Endothelial cell of umbilical vein (primary cell): ENCODE measurements around the gene OMD. TPM values are rescaled to one million over a fixed set of nuclear protein-coding genes. Genes with fewer than 3 reads are reported as not detected.

Source experiments
- BruUV-seq: library from RNA; stranded (reverse); fragments of 400-500 nt; replicated peaks from 2 replicates; lab custom pipeline; 2021; lab: Mats Ljungman, UMichigan
- CTCF ChIA-PET: fragments of 300-600, 350-600 bp; sonication (Branson Sonifier 250); formaldehyde crosslinking; loops from one replicate; lab custom pipeline; 2021; ENCODE audit warnings: antibody characterized with exemption, inconsistent platforms; lab: Charles Lee
- POLR2A ChIA-PET: fragments of 300-600, 350-600 bp; sonication (Branson Sonifier 250); formaldehyde crosslinking; loops from one replicate; lab custom pipeline; 2021; ENCODE audit warnings: antibody characterized with exemption, inconsistent platforms; lab: Charles Lee
- DNase-seq: peaks from one replicate; pipeline ENCODE4 v3.0.0-alpha.2; 2011; ENCODE audit warnings: low read depth, low spot score
- FAIRE-seq: peaks from 2 replicates; lab custom pipeline; 2011; peaks lifted over from hg19 to GRCh38; lab: Jason Lieb, UNC
- H2AFZ ChIP-seq: 2 replicates; pipeline ENCODE4 v1.6.0; 2012; ENCODE audit warnings: low read depth, low read length, control low read depth, inconsistent platforms
- H3K27ac ChIP-seq: 2 replicates; pipeline ENCODE4 v1.5.1; 2011; ENCODE audit warnings: low read depth, mild to moderate bottlenecking, control low read depth, low read length, moderate library complexity; ENCODE audit not compliant: insufficient read depth
- H3K27me3 ChIP-seq, 2 experiments: 2 replicates each; pipeline versions ENCODE4 v1.6.0 to v1.6.1; 2011; ENCODE audit warnings: low read length in 2 of 2, mixed read lengths in 1 of 2; ENCODE audit not compliant: control insufficient read depth in 2 of 2, insufficient read depth in 2 of 2
- H3K36me3 ChIP-seq, 2 experiments: 2 replicates in 1 of 2; 3 replicates in 1 of 2; pipeline ENCODE4 v1.5.1; 2011; ENCODE audit warnings: low read length in 2 of 2, mild to moderate bottlenecking in 1 of 2, moderate library complexity in 1 of 2; ENCODE audit not compliant: control insufficient read depth in 2 of 2, insufficient read depth in 2 of 2; ENCODE audit errors: extremely low read depth in 1 of 2
- H3K4me1 ChIP-seq: 3 replicates; pipeline ENCODE4 v1.5.1; 2011; ENCODE audit warnings: mild to moderate bottlenecking, low read length; ENCODE audit not compliant: control insufficient read depth, insufficient read depth; ENCODE audit errors: extremely low read depth
- H3K4me2 ChIP-seq: 2 replicates; pipeline ENCODE4 v1.6.1; 2011; ENCODE audit warnings: low read length, control low read depth, mixed read lengths; ENCODE audit not compliant: insufficient read depth
- H3K4me3 ChIP-seq, 3 experiments: fragments of 200-600 bp in 1 of 3; sonication (generic), shearing (Covaris generic) in 1 of 3; replicated peaks in 1 of 3; 2 replicates each; pipeline ENCODE4 v1.5.1; 2011 to 2016; ENCODE audit warnings: control low read depth in 3 of 3, low read length in 3 of 3, mild to moderate bottlenecking in 2 of 3, inconsistent platforms in 1 of 3, low read depth in 1 of 3, moderate library complexity in 1 of 3; ENCODE audit not compliant: insufficient read depth in 1 of 3
- H3K79me2 ChIP-seq: 2 replicates; pipeline ENCODE4 v1.6.0; 2012; ENCODE audit warnings: low read length, inconsistent platforms; ENCODE audit not compliant: control insufficient read depth, insufficient read depth
- H3K9ac ChIP-seq: replicated peaks from 2 replicates; pipeline ENCODE3; 2011; ENCODE audit warnings: low read length, control low read depth; ENCODE audit not compliant: insufficient read depth; ENCODE audit errors: extremely low read depth
- H3K9me1 ChIP-seq: replicated peaks from 3 replicates; pipeline ENCODE4 v1.6.0; 2011; ENCODE audit warnings: mild to moderate bottlenecking, low read length; ENCODE audit not compliant: control insufficient read depth, insufficient read depth; ENCODE audit errors: extremely low read depth
- H3K9me3 ChIP-seq: replicated peaks from 2 replicates; pipeline ENCODE4 v1.5.1; 2012; ENCODE audit warnings: low read length, inconsistent platforms; ENCODE audit not compliant: control insufficient read depth, insufficient read depth
- H4K20me1 ChIP-seq: replicated peaks from 2 replicates; pipeline ENCODE3; 2011; ENCODE audit warnings: mild to moderate bottlenecking, low read length; ENCODE audit not compliant: control insufficient read depth, insufficient read depth; ENCODE audit errors: extremely low read depth
- EZH2 ChIP-seq: IDR thresholded peaks from 2 replicates; pipeline ENCODE4 v1.6.1; 2012; ENCODE audit warnings: borderline replicate concordance, low read depth, mild to moderate bottlenecking, moderate library complexity, low read length, inconsistent platforms; ENCODE audit not compliant: severe bottlenecking
- FOS ChIP-seq: IDR thresholded peaks from 2 replicates; pipeline ENCODE4 v1.6.1; 2011; ENCODE audit warnings: mild to moderate bottlenecking, low read length, moderate library complexity, borderline replicate concordance; ENCODE audit not compliant: insufficient read depth
- GATA2 ChIP-seq: IDR thresholded peaks from 2 replicates; pipeline ENCODE4 v1.7.0; 2011; ENCODE audit warnings: low read depth, mild to moderate bottlenecking, moderate library complexity, mixed read lengths, low read length; ENCODE audit not compliant: insufficient read length, insufficient read depth
- JUN ChIP-seq: IDR thresholded peaks from 2 replicates; pipeline ENCODE4 v1.6.1; 2011; ENCODE audit warnings: borderline replicate concordance, low read depth; ENCODE audit not compliant: insufficient read length, insufficient read depth
- MYC ChIP-seq: IDR thresholded peaks from one replicate; pipeline ENCODE4 v1.6.1; 2011; ENCODE audit warnings: mild to moderate bottlenecking, low read depth, low read length
- POLR2A ChIP-seq: IDR thresholded peaks from 2 replicates; pipeline ENCODE4 v1.6.1; 2012; ENCODE audit warnings: low read depth, mild to moderate bottlenecking, control low read depth, low read length
- POLR2AphosphoS5 ChIP-seq: IDR thresholded peaks from 2 replicates; pipeline ENCODE4 v1.6.1; 2012; ENCODE audit warnings: low read depth, mild to moderate bottlenecking, control low read depth, low read length, moderate library complexity; ENCODE audit not compliant: insufficient read depth
- dilution Hi-C: fragments of 300-500 bp; cut with MboI; formaldehyde crosslinking; loops from one replicate; pipeline ENCODE4 v1.15.0; 2019; ENCODE audit warnings: low sequenced_read_pairs; ENCODE audit not compliant: extremely low pct_ligation_motif_present
- intact Hi-C: fragments of 100-400 bp; cut with micrococcal nuclease; formaldehyde crosslinking; loops from one replicate; pipeline ENCODE4 v1.10.0; 2022
- polyA plus RNA-seq, 4 experiments: library from polyadenylated mRNA; depleted of rRNA in 3 of 4; stranded (reverse) in 3 of 4; unstranded in 1 of 4; fragments of >200 nt; gene quantifications; 2 replicates each; pipeline versions ENCODE4 v1.2.1 to v1.2.3, GENCODE V29; 2011 to 2012; ENCODE audit warnings: missing spikeins in 1 of 4
- total RNA-seq: library from RNA; stranded (reverse); gene quantifications from 2 replicates; pipeline ENCODE4 v1.2.3, GENCODE V29; 2021
- TF ChIP-seq, protein P1 (sequence below), 2 donors: IDR thresholded peaks; 1 replicate in 1 of 2; 2 replicates in 1 of 2; pipeline ENCODE4 v1.5.1; 2011; ENCODE audit warnings: low read length in 2 of 2, mild to moderate bottlenecking in 2 of 2, moderate library complexity in 2 of 2, control low read depth in 1 of 2, inconsistent platforms in 1 of 2, low read depth in 1 of 2; ENCODE audit not compliant: insufficient read depth in 1 of 2; ENCODE audit errors: extremely low read depth in 1 of 2
- TF ChIP-seq, protein P2 (sequence below): IDR thresholded peaks from 2 replicates; pipeline ENCODE4 v1.6.1; 2011; ENCODE audit not compliant: insufficient read depth, insufficient read length

Gene OMD
- total and polyA plus RNA-seq, 2 donors (not counting 3 experiments of a cell fraction or from before 2014, with no cell fraction given), result not detected

DNA sequence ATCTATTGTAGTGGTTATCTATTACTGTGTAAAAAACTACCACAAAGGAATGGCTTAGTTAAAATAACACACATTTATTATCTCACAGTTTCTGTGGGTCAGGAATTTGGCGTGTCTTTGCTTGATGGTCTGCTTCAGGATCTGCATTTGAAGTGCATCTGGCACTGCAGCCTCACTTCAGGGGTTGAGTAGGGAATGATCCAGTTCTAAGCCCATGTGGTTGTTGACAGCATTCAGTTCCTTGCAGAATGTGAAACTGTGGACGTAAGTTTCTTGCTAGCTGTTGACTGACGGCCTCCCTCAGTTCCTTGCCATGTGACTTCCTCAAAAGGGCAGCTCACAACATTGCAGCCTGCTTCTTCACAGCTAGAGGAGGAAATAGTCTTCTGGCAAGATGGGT is 17.8 kb downstream of the OMD start:
- TF ChIP-seq GATA2 (no peak), EZH2 (no peak), POLR2AphosphoS5 (no peak), JUN (no peak), FOS (no peak), POLR2A (no peak), MYC (no peak)
- TF ChIP-seq, protein P1, sequence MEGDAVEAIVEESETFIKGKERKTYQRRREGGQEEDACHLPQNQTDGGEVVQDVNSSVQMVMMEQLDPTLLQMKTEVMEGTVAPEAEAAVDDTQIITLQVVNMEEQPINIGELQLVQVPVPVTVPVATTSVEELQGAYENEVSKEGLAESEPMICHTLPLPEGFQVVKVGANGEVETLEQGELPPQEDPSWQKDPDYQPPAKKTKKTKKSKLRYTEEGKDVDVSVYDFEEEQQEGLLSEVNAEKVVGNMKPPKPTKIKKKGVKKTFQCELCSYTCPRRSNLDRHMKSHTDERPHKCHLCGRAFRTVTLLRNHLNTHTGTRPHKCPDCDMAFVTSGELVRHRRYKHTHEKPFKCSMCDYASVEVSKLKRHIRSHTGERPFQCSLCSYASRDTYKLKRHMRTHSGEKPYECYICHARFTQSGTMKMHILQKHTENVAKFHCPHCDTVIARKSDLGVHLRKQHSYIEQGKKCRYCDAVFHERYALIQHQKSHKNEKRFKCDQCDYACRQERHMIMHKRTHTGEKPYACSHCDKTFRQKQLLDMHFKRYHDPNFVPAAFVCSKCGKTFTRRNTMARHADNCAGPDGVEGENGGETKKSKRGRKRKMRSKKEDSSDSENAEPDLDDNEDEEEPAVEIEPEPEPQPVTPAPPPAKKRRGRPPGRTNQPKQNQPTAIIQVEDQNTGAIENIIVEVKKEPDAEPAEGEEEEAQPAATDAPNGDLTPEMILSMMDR (IDR thresholded peaks at IDR 0.05; ENCODE audit: extremely low read depth in 1 of 2, insufficient read depth in 1 of 2, low read depth in 1 of 2, low read length in 2 of 2), result no peak
- TF ChIP-seq, protein P2, sequence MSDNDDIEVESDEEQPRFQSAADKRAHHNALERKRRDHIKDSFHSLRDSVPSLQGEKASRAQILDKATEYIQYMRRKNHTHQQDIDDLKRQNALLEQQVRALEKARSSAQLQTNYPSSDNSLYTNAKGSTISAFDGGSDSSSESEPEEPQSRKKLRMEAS, result no peak
- Histone ChIP-seq H3K27me3 (no peaks in the 10 kb centered on the region), H3K27ac (no peak overlapping the region), H3K79me2 (no peaks in the 10 kb centered on the region), H3K9ac (no peak overlapping the region), H2AFZ (peak overlapping the region; percentile 60), H3K9me1 (no peaks in the 10 kb centered on the region), H3K9me3 (no peaks in the 10 kb centered on the region), H3K4me1 (no peaks in the 10 kb centered on the region), H3K36me3 (no peaks in the 10 kb centered on the region), H3K4me3 (no peak overlapping the region), H4K20me1 (no peaks in the 10 kb centered on the region), H3K4me2 (no peak overlapping the region)
- peak; percentile 65 for DNase-seq
- intact Hi-C loops, result no loop called here
- ChIA-PET POLR2A (no interaction called here), CTCF (interaction anchor here (1.2 to 2.1 kb wide), 2 partner anchors 19 to 78 kb away, joined by 4 to 5 read pairs; no protein-coding TSS in a partner anchor)
- no TSS peak for BruUV-seq
- dilution Hi-C loops, result no loop called here
- FAIRE-seq, result no peak
